ENCODE results near the gene WSB1.

- peak; percentile 15 for TF ChIP-seq CTCF (IDR thresholded peaks at IDR 0.05)
- no peak for TF ChIP-seq EZH2phosphoT487 (IDR thresholded peaks at IDR 0.05)
These were observed at the start of gene WSB1 for GRCh38 chr17:27293898-27294688.

All from neural progenitor cell (in vitro differentiated cells).